GM12878 (cell line): ENCODE results near the gene MUC16. TPM values are rescaled to one million over a fixed set of nuclear protein-coding genes. Genes with fewer than 3 reads are reported as not detected.

ENCODE experiments used
- ATAC-seq: fragments of 200-7000 bp; cut with Tn5 transposase; 3 replicates; pipeline ENCODE4 v1.9.1; 2020; ENCODE audit warnings: mild to moderate bottlenecking, moderate library complexity
- BruUV-seq: library from RNA; stranded (reverse); fragments of 400-500 nt; replicated peaks from 2 replicates; lab custom pipeline; 2021; lab: Mats Ljungman, UMichigan
- CTCF ChIA-PET: fragments of 300-600 bp; sonication (Branson Sonifier 250); formaldehyde crosslinking; extraction: SDS; loops from one replicate; lab custom pipeline; 2021; ENCODE audit warnings: inconsistent platforms; lab: Yijun Ruan, JAX
- POLR2A ChIA-PET: fragments of 350-600 bp; formaldehyde crosslinking; extraction: SDS; loops from one replicate; lab custom pipeline; 2021; ENCODE audit warnings: inconsistent platforms; lab: Charles Lee
- RAD21 ChIA-PET: fragments of 300-600 bp; sonication (Branson Sonifier 250); formaldehyde crosslinking; loops from one replicate; lab custom pipeline; 2023; ENCODE audit warnings: antibody characterized with exemption; ENCODE audit not compliant: unreplicated experiment; lab: Charles Lee
- SMC1A ChIA-PET: fragments of 300-600 bp; sonication (Branson Sonifier 250); formaldehyde crosslinking; loops from one replicate; lab custom pipeline; 2023; ENCODE audit not compliant: unreplicated experiment, uncharacterized antibody; lab: Charles Lee
- DNase-seq: peaks from one replicate; pipeline ENCODE4 v3.0.0-alpha.2; 2011; ENCODE audit warnings: low read depth, low spot score
- FAIRE-seq: peaks from 3 replicates; lab custom pipeline; 2011; peaks lifted over from hg19 to GRCh38; lab: Jason Lieb, UNC
- H2AFZ ChIP-seq: 2 replicates; pipeline ENCODE4 v1.6.0; 2011; ENCODE audit warnings: low read depth, low read length, control low read depth; ENCODE audit not compliant: control insufficient read depth
- H3K27ac ChIP-seq: 2 replicates; pipeline ENCODE4 v1.5.1; 2011; ENCODE audit warnings: control low read depth; ENCODE audit not compliant: control insufficient read depth, insufficient read depth
- H3K27me3 ChIP-seq, 2 experiments: replicated peaks in 1 of 2; 2 replicates each; pipeline versions ENCODE4 v1.6.0 to v1.6.1; 2011; ENCODE audit warnings: low read length in 1 of 2; ENCODE audit not compliant: control insufficient read depth in 2 of 2, insufficient read depth in 2 of 2
- H3K36me3 ChIP-seq, 2 experiments: 2 replicates each; pipeline ENCODE4 v1.5.1; 2011; ENCODE audit warnings: low read length in 1 of 2; ENCODE audit not compliant: control insufficient read depth in 2 of 2, insufficient read depth in 2 of 2
- H3K4me1 ChIP-seq: 2 replicates; pipeline ENCODE4 v1.6.1; 2011; ENCODE audit warnings: mild to moderate bottlenecking, low read length, moderate library complexity, mixed read lengths; ENCODE audit not compliant: control insufficient read depth, insufficient read depth
- H3K4me2 ChIP-seq: 2 replicates; pipeline ENCODE4 v1.6.0; 2011; ENCODE audit warnings: control low read depth; ENCODE audit not compliant: control insufficient read depth, insufficient read depth
- H3K4me3 ChIP-seq: fragments of 200-600 bp; sonication (generic); 2 replicates; pipeline ENCODE4 v1.5.1; 2016
- H3K79me2 ChIP-seq: 2 replicates; pipeline ENCODE4 v1.6.0; 2011; ENCODE audit warnings: low read length; ENCODE audit not compliant: control insufficient read depth, insufficient read depth
- H3K9ac ChIP-seq: 2 replicates; pipeline ENCODE4 v1.8.0; 2011; ENCODE audit warnings: low read length, control low read depth, mixed read lengths; ENCODE audit not compliant: control insufficient read depth, insufficient read depth
- H3K9me3 ChIP-seq: replicated peaks from 3 replicates; pipeline ENCODE4 v1.5.1; 2011; ENCODE audit warnings: mild to moderate bottlenecking, low read length; ENCODE audit not compliant: control insufficient read depth, insufficient read depth
- H4K20me1 ChIP-seq: 2 replicates; pipeline ENCODE4 v1.6.0; 2011; ENCODE audit not compliant: control insufficient read depth, insufficient read depth
- CBX3 ChIP-seq: fragments of 200-600 bp; sonication (generic); IDR thresholded peaks from 2 replicates; pipeline ENCODE4 v1.6.1; 2016; ENCODE audit warnings: low read depth, borderline replicate concordance
- GABPA ChIP-seq: IDR thresholded peaks from 2 replicates; pipeline ENCODE4 v1.6.1; 2014; ENCODE audit warnings: antibody characterized with exemption, low read depth, mild to moderate bottlenecking, inconsistent platforms
- JUNB ChIP-seq: IDR thresholded peaks from 2 replicates; pipeline ENCODE4 v1.6.1; 2016; ENCODE audit warnings: antibody characterized with exemption, mild to moderate bottlenecking
- PML ChIP-seq: IDR thresholded peaks from 2 replicates; pipeline ENCODE4 v1.6.1; 2012; ENCODE audit warnings: low read length, inconsistent platforms
- SMAD5 ChIP-seq: IDR thresholded peaks from 2 replicates; pipeline ENCODE4 v1.6.1; 2016; ENCODE audit warnings: antibody characterized with exemption, low read depth
- SREBF1 ChIP-seq: IDR thresholded peaks from 2 replicates; pipeline ENCODE4 v1.6.1; 2012; ENCODE audit warnings: mild to moderate bottlenecking, low read length
- SREBF2 ChIP-seq: IDR thresholded peaks from 2 replicates; pipeline ENCODE4 v1.6.1; 2012; ENCODE audit warnings: mild to moderate bottlenecking, low read length
- YBX1 ChIP-seq: fragments of 450-650 bp; IDR thresholded peaks from 2 replicates; pipeline ENCODE4 v1.6.1; 2016; ENCODE audit warnings: antibody characterized with exemption
- YY1 ChIP-seq: IDR thresholded peaks from 2 replicates; pipeline ENCODE4 v1.6.1; 2011; ENCODE audit warnings: low read depth, mild to moderate bottlenecking, low read length
- WGBS: methylation state at CpG from one replicate; pipeline ENCODE4 v1.1.6; 2016; ENCODE audit warnings: low lambda C conversion rate; ENCODE audit not compliant: insufficient replicate concordance, insufficient coverage; ENCODE audit errors: missing lambda C conversion rate; 5-methylcytosine and 5-hydroxymethylcytosine counted together
- in situ Hi-C: fragments of 300-500 bp; cut with MboI; formaldehyde crosslinking; loops from 9 replicates; pipeline ENCODE4 v1.14.3; 2018; ENCODE audit warnings: mixed read lengths
- intact Hi-C: fragments of 100-400 bp; cut with micrococcal nuclease; formaldehyde crosslinking; loops from one replicate; pipeline ENCODE4 v1.14.2; 2022; ENCODE audit not compliant: unreplicated experiment
- polyA plus RNA-seq, 11 experiments: library from polyadenylated mRNA; depleted of rRNA in 4 of 11; unstranded in 6 of 11; stranded (reverse) in 5 of 11; fragments of >200 nt; fragmentation: Nextera tagmentation in 4 of 11; fragmentation: Illumina TruSeq in 1 of 11; extraction: Ambion mirVana in 4 of 11; extraction: Trizol in 1 of 11; gene quantifications; 1 replicate in 1 of 11; 2 replicates in 10 of 11; pipeline versions ENCODE4 v1.2.1 to v1.2.3, GENCODE V29; 2011 to 2016; ENCODE audit warnings: inconsistent platforms in 2 of 11, missing spikeins in 2 of 11, low read depth in 1 of 11
- total RNA-seq, 4 experiments: library from RNA; depleted of rRNA in 3 of 4; stranded (reverse); fragments of >200 nt in 3 of 4; fragmentation: Illumina TruSeq in 1 of 4; extraction: Trizol in 1 of 4; gene quantifications; 2 replicates each; pipeline versions ENCODE4 v1.2.1 to v1.2.3, GENCODE V29; 2013 to 2021
- TF ChIP-seq, protein P1 (sequence below): IDR thresholded peaks from 2 replicates; pipeline ENCODE4 v1.6.1; 2011; ENCODE audit warnings: mild to moderate bottlenecking, low read depth, low read length, moderate library complexity; ENCODE audit not compliant: insufficient replicate concordance
- TF ChIP-seq, protein P2 (sequence below): IDR thresholded peaks from 2 replicates; pipeline ENCODE4 v1.6.1; 2012; ENCODE audit warnings: mild to moderate bottlenecking, low read depth, low read length
- TF ChIP-seq, protein P3 (sequence below): fragments of 450-650 bp; IDR thresholded peaks from 2 replicates; pipeline ENCODE4 v1.6.1; 2017; ENCODE audit warnings: mild to moderate bottlenecking, moderate library complexity
- TF ChIP-seq, protein P4 (sequence below): fragments of 150-350 bp; IDR thresholded peaks from 2 replicates; pipeline ENCODE4 v1.6.1; 2014; ENCODE audit warnings: mild to moderate bottlenecking, low read depth, low read length

The MUC16 gene
- total and polyA plus RNA-seq, 10 of the 15 experiments (the other 5 are each of a cell fraction or from before 2014, with no cell fraction given), result under 0.01 TPM; not detected in 8

DNA sequence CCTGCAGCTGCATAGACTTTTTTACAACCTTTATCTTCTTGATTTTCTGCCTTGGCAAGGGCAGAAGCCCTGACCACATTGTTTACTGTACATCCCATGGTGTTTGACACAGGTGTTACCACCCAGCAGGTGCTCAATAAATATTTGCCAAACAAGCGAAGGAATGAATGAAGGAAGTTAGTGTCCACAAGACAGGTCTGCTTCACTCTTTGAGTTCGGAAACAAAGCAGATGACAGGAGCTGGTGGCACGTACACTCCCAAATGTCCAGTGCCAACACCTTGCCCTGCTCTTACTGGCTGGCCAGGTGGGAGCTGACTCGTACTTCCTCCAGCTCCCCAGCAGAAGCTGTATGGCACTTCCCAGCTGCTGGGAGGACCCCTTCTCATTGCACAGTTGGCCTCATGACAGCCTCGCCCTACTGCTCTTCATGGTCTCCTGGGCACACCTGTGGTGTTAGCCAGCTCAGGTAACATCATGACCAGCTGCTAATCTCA is 22.0 kb upstream of the MUC16 start:
- ChIA-PET CTCF (no interaction called here), POLR2A (no interaction called here), SMC1A (no interaction called here), RAD21 (no interaction called here)
- no peak overlapping the region for H3K27ac ChIP-seq
- FAIRE-seq (no peak), DNase-seq (no peak), ATAC-seq (no peak)
- H3K4me1 ChIP-seq, result no peaks in the 10 kb centered on the region
- H3K4me3 ChIP-seq, result no peak overlapping the region
- in situ Hi-C loops (no loop called here), intact Hi-C loops (no loop called here)
- no peak overlapping the region for H2AFZ ChIP-seq
- H3K36me3 ChIP-seq, result no peaks in the 10 kb centered on the region
- no TSS peak for BruUV-seq
- no peaks in the 10 kb centered on the region for H3K79me2 ChIP-seq
- no peaks in the 10 kb centered on the region for H4K20me1 ChIP-seq
- H3K4me2 ChIP-seq, result no peak overlapping the region
- H3K9ac ChIP-seq, result no peak overlapping the region
- WGBS, result 14% methylated on average over 5 of the region's 5 CpGs
- H3K9me3 ChIP-seq, result no peaks in the 10 kb centered on the region; the same call in 2 of the 3 replicates
- H3K27me3 ChIP-seq, result no peaks in the 10 kb centered on the region
- TF ChIP-seq SMAD5, result no peak
- no peak for TF ChIP-seq PML
- TF ChIP-seq GABPA, result no peak
- TF ChIP-seq, protein P1, sequence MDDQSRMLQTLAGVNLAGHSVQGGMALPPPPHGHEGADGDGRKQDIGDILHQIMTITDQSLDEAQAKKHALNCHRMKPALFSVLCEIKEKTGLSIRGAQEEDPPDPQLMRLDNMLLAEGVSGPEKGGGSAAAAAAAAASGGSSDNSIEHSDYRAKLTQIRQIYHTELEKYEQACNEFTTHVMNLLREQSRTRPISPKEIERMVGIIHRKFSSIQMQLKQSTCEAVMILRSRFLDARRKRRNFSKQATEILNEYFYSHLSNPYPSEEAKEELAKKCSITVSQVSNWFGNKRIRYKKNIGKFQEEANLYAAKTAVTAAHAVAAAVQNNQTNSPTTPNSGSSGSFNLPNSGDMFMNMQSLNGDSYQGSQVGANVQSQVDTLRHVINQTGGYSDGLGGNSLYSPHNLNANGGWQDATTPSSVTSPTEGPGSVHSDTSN, result no peak
- TF ChIP-seq, protein P2, sequence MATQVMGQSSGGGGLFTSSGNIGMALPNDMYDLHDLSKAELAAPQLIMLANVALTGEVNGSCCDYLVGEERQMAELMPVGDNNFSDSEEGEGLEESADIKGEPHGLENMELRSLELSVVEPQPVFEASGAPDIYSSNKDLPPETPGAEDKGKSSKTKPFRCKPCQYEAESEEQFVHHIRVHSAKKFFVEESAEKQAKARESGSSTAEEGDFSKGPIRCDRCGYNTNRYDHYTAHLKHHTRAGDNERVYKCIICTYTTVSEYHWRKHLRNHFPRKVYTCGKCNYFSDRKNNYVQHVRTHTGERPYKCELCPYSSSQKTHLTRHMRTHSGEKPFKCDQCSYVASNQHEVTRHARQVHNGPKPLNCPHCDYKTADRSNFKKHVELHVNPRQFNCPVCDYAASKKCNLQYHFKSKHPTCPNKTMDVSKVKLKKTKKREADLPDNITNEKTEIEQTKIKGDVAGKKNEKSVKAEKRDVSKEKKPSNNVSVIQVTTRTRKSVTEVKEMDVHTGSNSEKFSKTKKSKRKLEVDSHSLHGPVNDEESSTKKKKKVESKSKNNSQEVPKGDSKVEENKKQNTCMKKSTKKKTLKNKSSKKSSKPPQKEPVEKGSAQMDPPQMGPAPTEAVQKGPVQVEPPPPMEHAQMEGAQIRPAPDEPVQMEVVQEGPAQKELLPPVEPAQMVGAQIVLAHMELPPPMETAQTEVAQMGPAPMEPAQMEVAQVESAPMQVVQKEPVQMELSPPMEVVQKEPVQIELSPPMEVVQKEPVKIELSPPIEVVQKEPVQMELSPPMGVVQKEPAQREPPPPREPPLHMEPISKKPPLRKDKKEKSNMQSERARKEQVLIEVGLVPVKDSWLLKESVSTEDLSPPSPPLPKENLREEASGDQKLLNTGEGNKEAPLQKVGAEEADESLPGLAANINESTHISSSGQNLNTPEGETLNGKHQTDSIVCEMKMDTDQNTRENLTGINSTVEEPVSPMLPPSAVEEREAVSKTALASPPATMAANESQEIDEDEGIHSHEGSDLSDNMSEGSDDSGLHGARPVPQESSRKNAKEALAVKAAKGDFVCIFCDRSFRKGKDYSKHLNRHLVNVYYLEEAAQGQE, result no peak
- TF ChIP-seq JUNB, result no peak
- TF ChIP-seq, protein P3, sequence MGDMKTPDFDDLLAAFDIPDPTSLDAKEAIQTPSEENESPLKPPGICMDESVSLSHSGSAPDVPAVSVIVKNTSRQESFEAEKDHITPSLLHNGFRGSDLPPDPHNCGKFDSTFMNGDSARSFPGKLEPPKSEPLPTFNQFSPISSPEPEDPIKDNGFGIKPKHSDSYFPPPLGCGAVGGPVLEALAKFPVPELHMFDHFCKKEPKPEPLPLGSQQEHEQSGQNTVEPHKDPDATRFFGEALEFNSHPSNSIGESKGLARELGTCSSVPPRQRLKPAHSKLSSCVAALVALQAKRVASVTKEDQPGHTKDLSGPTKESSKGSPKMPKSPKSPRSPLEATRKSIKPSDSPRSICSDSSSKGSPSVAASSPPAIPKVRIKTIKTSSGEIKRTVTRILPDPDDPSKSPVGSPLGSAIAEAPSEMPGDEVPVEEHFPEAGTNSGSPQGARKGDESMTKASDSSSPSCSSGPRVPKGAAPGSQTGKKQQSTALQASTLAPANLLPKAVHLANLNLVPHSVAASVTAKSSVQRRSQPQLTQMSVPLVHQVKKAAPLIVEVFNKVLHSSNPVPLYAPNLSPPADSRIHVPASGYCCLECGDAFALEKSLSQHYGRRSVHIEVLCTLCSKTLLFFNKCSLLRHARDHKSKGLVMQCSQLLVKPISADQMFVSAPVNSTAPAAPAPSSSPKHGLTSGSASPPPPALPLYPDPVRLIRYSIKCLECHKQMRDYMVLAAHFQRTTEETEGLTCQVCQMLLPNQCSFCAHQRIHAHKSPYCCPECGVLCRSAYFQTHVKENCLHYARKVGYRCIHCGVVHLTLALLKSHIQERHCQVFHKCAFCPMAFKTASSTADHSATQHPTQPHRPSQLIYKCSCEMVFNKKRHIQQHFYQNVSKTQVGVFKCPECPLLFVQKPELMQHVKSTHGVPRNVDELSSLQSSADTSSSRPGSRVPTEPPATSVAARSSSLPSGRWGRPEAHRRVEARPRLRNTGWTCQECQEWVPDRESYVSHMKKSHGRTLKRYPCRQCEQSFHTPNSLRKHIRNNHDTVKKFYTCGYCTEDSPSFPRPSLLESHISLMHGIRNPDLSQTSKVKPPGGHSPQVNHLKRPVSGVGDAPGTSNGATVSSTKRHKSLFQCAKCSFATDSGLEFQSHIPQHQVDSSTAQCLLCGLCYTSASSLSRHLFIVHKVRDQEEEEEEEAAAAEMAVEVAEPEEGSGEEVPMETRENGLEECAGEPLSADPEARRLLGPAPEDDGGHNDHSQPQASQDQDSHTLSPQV, result no peak
- TF ChIP-seq YY1, result no peak
- no peak for TF ChIP-seq YBX1
- TF ChIP-seq, protein P4, sequence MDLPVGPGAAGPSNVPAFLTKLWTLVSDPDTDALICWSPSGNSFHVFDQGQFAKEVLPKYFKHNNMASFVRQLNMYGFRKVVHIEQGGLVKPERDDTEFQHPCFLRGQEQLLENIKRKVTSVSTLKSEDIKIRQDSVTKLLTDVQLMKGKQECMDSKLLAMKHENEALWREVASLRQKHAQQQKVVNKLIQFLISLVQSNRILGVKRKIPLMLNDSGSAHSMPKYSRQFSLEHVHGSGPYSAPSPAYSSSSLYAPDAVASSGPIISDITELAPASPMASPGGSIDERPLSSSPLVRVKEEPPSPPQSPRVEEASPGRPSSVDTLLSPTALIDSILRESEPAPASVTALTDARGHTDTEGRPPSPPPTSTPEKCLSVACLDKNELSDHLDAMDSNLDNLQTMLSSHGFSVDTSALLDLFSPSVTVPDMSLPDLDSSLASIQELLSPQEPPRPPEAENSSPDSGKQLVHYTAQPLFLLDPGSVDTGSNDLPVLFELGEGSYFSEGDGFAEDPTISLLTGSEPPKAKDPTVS, result no peak
- TF ChIP-seq SREBF1, result no peak
- TF ChIP-seq CBX3, result no peak
- no peak for TF ChIP-seq SREBF2
